ENCODE measurements around the gene ASPRV1. TPM values are rescaled to one million over a fixed set of nuclear protein-coding genes. Genes with fewer than 3 reads are reported as not detected.

ASPRV1 gene
- total and polyA plus RNA-seq, 4 donors, result 0.19 to 0.75 (median 0.23) TPM

- Histone ChIP-seq H3K4me1 (ENCODE audit: control insufficient read depth in 4 of 4, insufficient read depth in 4 of 4, low read length in 3 of 4) (peaks cover 6 to 22% (median 16%) of the 10 kb centered on the region in 4 donors), H3K9me3 (ENCODE audit: control insufficient read depth in 4 of 4, low read length in 3 of 4) (no peaks in the 10 kb centered on the region), H3K27me3 (ENCODE audit: control insufficient read depth in 4 of 4, insufficient read depth in 4 of 4, low read length in 3 of 4) (no peaks in the 10 kb centered on the region), H3K27ac (ENCODE audit: low read depth in 1 of 2, low read length in 2 of 2) (peak overlapping the region; percentile 48 to 59), H3K36me3 (ENCODE audit: control insufficient read depth in 4 of 4, insufficient read depth in 3 of 4, low read depth in 1 of 4, low read length in 3 of 4) (no peaks in the 10 kb centered on the region), H3K9ac (ENCODE audit: low read depth in 1 of 2, low read length in 2 of 2) (no peak overlapping the region), H3K4me3 (ENCODE audit: low read depth in 1 of 3, low read length in 3 of 3) (no peak overlapping the region)
- no peak for DNase-seq (ENCODE audit: low spot score)
- TF ChIP-seq, protein P1, sequence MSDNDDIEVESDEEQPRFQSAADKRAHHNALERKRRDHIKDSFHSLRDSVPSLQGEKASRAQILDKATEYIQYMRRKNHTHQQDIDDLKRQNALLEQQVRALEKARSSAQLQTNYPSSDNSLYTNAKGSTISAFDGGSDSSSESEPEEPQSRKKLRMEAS (IDR thresholded peaks at IDR 0.05), result no peak
- peak in 1 of 2 donors; percentile 30 for TF ChIP-seq RXRA (IDR thresholded peaks at IDR 0.05)
- TF ChIP-seq ATF3 (IDR thresholded peaks at IDR 0.05), result no peak
- TF ChIP-seq GABPA (IDR thresholded peaks at IDR 0.05 in 1 of 2, conservative IDR thresholded peaks at IDR 0.05 in 1 of 2), result no peak
- TF ChIP-seq FOXA2 (IDR thresholded peaks at IDR 0.05), result no peak
- peak in 1 of 2 donors; percentile 24 for TF ChIP-seq HNF4A (conservative IDR thresholded peaks at IDR 0.05)
- peak; percentile 0 for TF ChIP-seq SP1 (IDR thresholded peaks at IDR 0.05)
- TF ChIP-seq CTCF (IDR thresholded peaks at IDR 0.05; ENCODE audit: low read depth, low read length, missing input control), result no peak
- WGBS, result 76% methylated on average over 13 of the region's 13 CpGs
Observed at GRCh38 chr2:69975853-69976462, 14.5 kb upstream of the ASPRV1 start.

GRCh38 chr2:69975136-69975852 is 13.9 kb upstream of the ASPRV1 start:
- H3K4me3 ChIP-seq (ENCODE audit: low read depth in 1 of 3, low read length in 3 of 3), result no peak overlapping the region
- H3K27ac ChIP-seq (ENCODE audit: low read depth in 1 of 2, low read length in 2 of 2), result peak overlapping the region; percentile 58 to 59
- no peaks in the 10 kb centered on the region for H3K27me3 ChIP-seq (ENCODE audit: control insufficient read depth in 4 of 4, insufficient read depth in 4 of 4, low read length in 3 of 4)
- peaks cover 4 to 20% (median 13%) of the 10 kb centered on the region in 4 donors for H3K4me1 ChIP-seq (ENCODE audit: control insufficient read depth in 4 of 4, insufficient read depth in 4 of 4, low read length in 3 of 4)
- TF ChIP-seq RAD21 (IDR thresholded peaks at IDR 0.05) (peak in 1 of 2 donors; percentile 23), SP1 (IDR thresholded peaks at IDR 0.05) (peak; percentile 27), RXRA (IDR thresholded peaks at IDR 0.05) (peak in 1 of 2 donors; percentile 43), EGR1 (IDR thresholded peaks at IDR 0.05; ENCODE audit: low read depth in 2 of 2) (no peak), JUND (IDR thresholded peaks at IDR 0.05) (no peak)
- 85% methylated on average over 12 of the region's 12 CpGs for WGBS
- no peaks in the 10 kb centered on the region for H3K9me3 ChIP-seq (ENCODE audit: control insufficient read depth in 4 of 4, low read length in 3 of 4)
- no peak overlapping the region for H3K9ac ChIP-seq (ENCODE audit: low read depth in 1 of 2, low read length in 2 of 2)
- H3K36me3 ChIP-seq (ENCODE audit: control insufficient read depth in 4 of 4, insufficient read depth in 3 of 4, low read depth in 1 of 4, low read length in 3 of 4), result no peaks in the 10 kb centered on the region
- no peak for DNase-seq (ENCODE audit: low spot score)

DNA sequence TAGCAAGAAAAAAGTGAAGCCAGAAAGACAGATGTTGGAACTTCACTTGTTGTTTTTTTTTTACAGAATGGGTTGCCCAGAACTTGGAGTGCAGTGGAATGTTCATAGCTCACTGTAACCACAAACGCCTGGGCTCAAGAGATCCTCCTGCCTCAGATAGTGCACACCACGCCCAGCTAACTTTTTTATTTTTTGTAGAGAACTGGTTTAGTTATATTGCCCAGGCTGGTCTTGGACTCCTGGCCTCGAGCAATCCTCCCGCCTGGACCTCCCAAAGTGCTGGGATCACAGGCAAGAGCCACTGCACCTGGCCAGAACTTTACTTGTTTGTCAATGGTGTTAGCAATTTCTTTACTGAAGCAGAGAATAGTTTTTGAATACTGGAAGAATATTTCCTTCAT is 11.9 kb upstream of the ASPRV1 start:
- no peak for DNase-seq (ENCODE audit: low spot score)
- Histone ChIP-seq H3K36me3 (ENCODE audit: control insufficient read depth in 4 of 4, insufficient read depth in 3 of 4, low read depth in 1 of 4, low read length in 3 of 4) (no peaks in the 10 kb centered on the region), H3K9me3 (ENCODE audit: control insufficient read depth in 4 of 4, low read length in 3 of 4) (no peaks in the 10 kb centered on the region), H3K27ac (ENCODE audit: low read depth in 1 of 2, low read length in 2 of 2) (no peak overlapping the region), H3K4me3 (ENCODE audit: low read depth in 1 of 3, low read length in 3 of 3) (no peak overlapping the region), H3K27me3 (ENCODE audit: control insufficient read depth in 4 of 4, insufficient read depth in 4 of 4, low read length in 3 of 4) (no peaks in the 10 kb centered on the region), H3K4me1 (ENCODE audit: control insufficient read depth in 4 of 4, insufficient read depth in 4 of 4, low read length in 3 of 4) (peaks cover 0 to 10% (median 4%) of the 10 kb centered on the region in 4 donors), H3K9ac (ENCODE audit: low read depth in 1 of 2, low read length in 2 of 2) (no peak overlapping the region)
- 85% methylated on average over 4 of the region's 4 CpGs for WGBS
- TF ChIP-seq CTCF (IDR thresholded peaks at IDR 0.05; ENCODE audit: low read depth, low read length, missing input control) (no peak), TAF1 (conservative IDR thresholded peaks at IDR 0.05) (no peak), ATF3 (IDR thresholded peaks at IDR 0.05) (no peak)

All from liver (tissue), 9 donors.